Upper lobe of left lung (tissue), 6 donors: ENCODE data around the gene MCF2L. TPM values are rescaled to one million over a fixed set of nuclear protein-coding genes. Genes with fewer than 3 reads are reported as not detected.
A peak's percentile ranks its signal among the peaks of the same experiment; 100 is the strongest.

ENCODE experiments used
- ATAC-seq, 2 donors: fragments of 200-7000 bp; cut with Tn5 transposase; one replicate each; pipeline ENCODE4 v1.9.1; 2022; ENCODE audit warnings: mild to moderate bottlenecking in 2 of 2, moderate library complexity in 2 of 2; ENCODE audit not compliant: low FRiP score in 2 of 2
- DNase-seq, 2 donors: peaks; one replicate each; pipeline ENCODE4 v3.0.0-alpha.2; 2019 to 2020
- H3K27ac ChIP-seq, 4 donors: fragments of 200-600 bp; sonication (generic); one replicate each; pipeline ENCODE4 v1.5.1; 2016 to 2019
- H3K27me3 ChIP-seq, 4 donors: fragments of 200-600 bp; sonication (generic); one replicate each; pipeline ENCODE4 v1.5.1; 2017 to 2019
- H3K36me3 ChIP-seq, 4 donors: fragments of 200-600 bp; sonication (generic); one replicate each; pipeline ENCODE4 v1.5.1; 2016 to 2019
- H3K4me1 ChIP-seq, 4 donors: fragments of 200-600 bp; sonication (generic); one replicate each; pipeline ENCODE4 v1.5.1; 2018 to 2019
- H3K4me3 ChIP-seq, 4 donors: fragments of 200-600 bp; sonication (generic); one replicate each; pipeline ENCODE4 v1.5.1; 2017 to 2019; ENCODE audit warnings: mild to moderate bottlenecking in 2 of 4, moderate library complexity in 1 of 4
- H3K9me3 ChIP-seq, 4 donors: fragments of 200-600 bp; sonication (generic); one replicate each; pipeline ENCODE4 v1.5.1; 2018 to 2019
- EP300 ChIP-seq, 4 donors: sonication (generic); formaldehyde crosslinking; IDR thresholded peaks; one replicate each; pipeline ENCODE4 v1.5.1; 2017; ENCODE audit warnings: antibody characterized with exemption in 4 of 4, control low read depth in 2 of 4
- POLR2A ChIP-seq, 4 donors: fragments of 450-650 bp; IDR thresholded peaks; one replicate each; pipeline ENCODE4 v1.5.1; 2016 to 2017; ENCODE audit warnings: antibody characterized with exemption in 4 of 4, mild to moderate bottlenecking in 2 of 4
- POLR2AphosphoS5 ChIP-seq, 2 donors: sonication (generic); formaldehyde crosslinking; IDR thresholded peaks; one replicate each; pipeline ENCODE4 v1.5.1; 2017; ENCODE audit warnings: antibody characterized with exemption in 2 of 2
- WGBS, 2 donors: methylation state at CpG; one replicate each; pipeline ENCODE4 v1.1.5; 2017 to 2018; 5-methylcytosine and 5-hydroxymethylcytosine counted together
- total RNA-seq, 6 donors: library from RNA; depleted of rRNA in 4 of 6; stranded (reverse); fragments of >200 nt in 4 of 6; gene quantifications; one replicate each; pipeline versions ENCODE4 v1.1.0 to v1.2.1, GENCODE V29; 2016 to 2021
- TF ChIP-seq, protein P1 (sequence below), 6 experiments: fragments of 450-650 bp in 4 of 6; fragments of 200-600 bp in 2 of 6; sonication (generic) in 2 of 6; IDR thresholded peaks; one replicate each; pipeline ENCODE4 v1.5.1; 2016 to 2019; ENCODE audit warnings: antibody characterized with exemption in 6 of 6
- donor health status: DM: no; HTN: no; CAD: no; lungs with moderate emphysema.
- donor health status: DM: no; HTN: yes; CAD: no; lungs with severe emphysema.

The MCF2L gene
- total RNA-seq, 6 donors from 2014 or later, result 14.3 to 99.5 (median 53.1) TPM

DNA sequence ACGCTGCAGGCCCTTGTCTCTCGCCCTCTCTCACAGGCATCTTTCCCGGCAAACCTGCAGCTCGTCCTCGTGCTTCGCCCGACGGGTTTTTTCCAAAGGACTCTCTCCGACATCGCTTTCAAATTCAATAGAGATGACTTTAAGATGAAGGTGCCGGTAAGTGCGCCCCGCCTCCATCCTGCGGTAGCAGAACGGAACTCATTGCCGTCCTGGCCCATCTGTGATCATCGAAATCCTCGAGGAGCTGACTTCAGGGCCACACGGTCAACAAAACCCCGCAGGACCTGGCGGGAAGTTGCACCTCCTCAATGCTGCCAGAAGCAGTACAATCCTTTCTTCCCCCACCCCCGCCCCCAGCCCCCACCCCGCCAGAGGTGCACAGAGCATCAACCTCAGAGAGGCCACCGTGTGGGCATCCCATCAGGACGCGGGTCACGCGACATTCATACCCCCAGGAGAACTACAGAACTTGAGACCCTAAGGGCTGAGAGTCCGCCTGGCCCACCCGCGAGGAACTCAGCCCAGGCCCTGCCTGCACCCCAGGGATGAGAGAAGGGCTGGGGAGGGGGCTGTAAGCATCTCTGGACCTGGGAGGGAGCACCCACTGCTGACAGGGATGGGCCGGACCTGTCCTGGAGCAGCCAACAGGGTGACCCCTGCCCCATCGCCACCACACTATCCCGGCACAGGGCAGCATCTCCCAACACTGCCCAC, 91.7 kb downstream of the MCF2L start:
- peaks cover 0 to 32% (median 10%) of the 10 kb centered on the region in 4 donors for H3K36me3 ChIP-seq
- no peak overlapping the region for H3K4me3 ChIP-seq
- H3K27ac ChIP-seq, result no peak overlapping the region
- H3K9me3 ChIP-seq, result no peaks in the 10 kb centered on the region
- no peaks in the 10 kb centered on the region for H3K27me3 ChIP-seq
- ATAC-seq (no peak), DNase-seq (peak in 1 of 2 donors; percentile 45)
- H3K4me1 ChIP-seq, result no peaks in the 10 kb centered on the region
- WGBS, 2 donors, result 91 to 94% methylated on average over 23 to 34 of the region's 34 CpGs
- TF ChIP-seq POLR2AphosphoS5 (IDR thresholded peaks at IDR 0.05) (no peak), POLR2A (IDR thresholded peaks at IDR 0.05) (no peak), EP300 (IDR thresholded peaks at IDR 0.05) (no peak)
- TF ChIP-seq, protein P1, sequence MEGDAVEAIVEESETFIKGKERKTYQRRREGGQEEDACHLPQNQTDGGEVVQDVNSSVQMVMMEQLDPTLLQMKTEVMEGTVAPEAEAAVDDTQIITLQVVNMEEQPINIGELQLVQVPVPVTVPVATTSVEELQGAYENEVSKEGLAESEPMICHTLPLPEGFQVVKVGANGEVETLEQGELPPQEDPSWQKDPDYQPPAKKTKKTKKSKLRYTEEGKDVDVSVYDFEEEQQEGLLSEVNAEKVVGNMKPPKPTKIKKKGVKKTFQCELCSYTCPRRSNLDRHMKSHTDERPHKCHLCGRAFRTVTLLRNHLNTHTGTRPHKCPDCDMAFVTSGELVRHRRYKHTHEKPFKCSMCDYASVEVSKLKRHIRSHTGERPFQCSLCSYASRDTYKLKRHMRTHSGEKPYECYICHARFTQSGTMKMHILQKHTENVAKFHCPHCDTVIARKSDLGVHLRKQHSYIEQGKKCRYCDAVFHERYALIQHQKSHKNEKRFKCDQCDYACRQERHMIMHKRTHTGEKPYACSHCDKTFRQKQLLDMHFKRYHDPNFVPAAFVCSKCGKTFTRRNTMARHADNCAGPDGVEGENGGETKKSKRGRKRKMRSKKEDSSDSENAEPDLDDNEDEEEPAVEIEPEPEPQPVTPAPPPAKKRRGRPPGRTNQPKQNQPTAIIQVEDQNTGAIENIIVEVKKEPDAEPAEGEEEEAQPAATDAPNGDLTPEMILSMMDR (IDR thresholded peaks at IDR 0.05), result no peak

DNA sequence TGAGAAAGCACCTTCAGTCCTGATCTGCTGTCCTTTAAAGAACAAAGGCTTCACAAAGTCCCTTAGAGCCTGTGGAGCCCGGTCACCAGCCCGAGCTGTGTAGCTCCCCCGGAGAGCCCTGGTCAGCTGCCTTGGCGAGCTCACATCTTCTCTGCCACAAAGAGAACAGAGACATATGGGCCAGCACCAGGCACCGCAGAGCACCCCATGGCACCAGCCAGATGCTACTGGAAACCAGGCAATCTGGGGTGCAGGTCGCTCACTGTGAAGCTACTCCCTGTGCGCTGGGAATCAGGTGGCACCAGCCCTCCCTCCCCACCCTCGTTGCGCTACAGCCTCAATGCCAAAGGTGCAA, 92.2 kb downstream of the MCF2L start:
- 97 to 100% methylated on average over 3 to 9 of the region's 9 CpGs for WGBS, 2 donors
- no peaks in the 10 kb centered on the region for H3K4me1 ChIP-seq
- no peak overlapping the region for H3K27ac ChIP-seq
- H3K9me3 ChIP-seq, result no peaks in the 10 kb centered on the region
- DNase-seq (peak in 1 of 2 donors; percentile 36), ATAC-seq (no peak)
- H3K36me3 ChIP-seq, result peaks cover 0 to 38% (median 10%) of the 10 kb centered on the region in 4 donors
- no peak for TF ChIP-seq EP300 (IDR thresholded peaks at IDR 0.05)
- no peak for TF ChIP-seq POLR2A (IDR thresholded peaks at IDR 0.05)
- TF ChIP-seq POLR2AphosphoS5 (IDR thresholded peaks at IDR 0.05), result no peak
- TF ChIP-seq, protein P1 (IDR thresholded peaks at IDR 0.05), result no peak
- no peak overlapping the region for H3K4me3 ChIP-seq
- H3K27me3 ChIP-seq, result no peaks in the 10 kb centered on the region

DNA sequence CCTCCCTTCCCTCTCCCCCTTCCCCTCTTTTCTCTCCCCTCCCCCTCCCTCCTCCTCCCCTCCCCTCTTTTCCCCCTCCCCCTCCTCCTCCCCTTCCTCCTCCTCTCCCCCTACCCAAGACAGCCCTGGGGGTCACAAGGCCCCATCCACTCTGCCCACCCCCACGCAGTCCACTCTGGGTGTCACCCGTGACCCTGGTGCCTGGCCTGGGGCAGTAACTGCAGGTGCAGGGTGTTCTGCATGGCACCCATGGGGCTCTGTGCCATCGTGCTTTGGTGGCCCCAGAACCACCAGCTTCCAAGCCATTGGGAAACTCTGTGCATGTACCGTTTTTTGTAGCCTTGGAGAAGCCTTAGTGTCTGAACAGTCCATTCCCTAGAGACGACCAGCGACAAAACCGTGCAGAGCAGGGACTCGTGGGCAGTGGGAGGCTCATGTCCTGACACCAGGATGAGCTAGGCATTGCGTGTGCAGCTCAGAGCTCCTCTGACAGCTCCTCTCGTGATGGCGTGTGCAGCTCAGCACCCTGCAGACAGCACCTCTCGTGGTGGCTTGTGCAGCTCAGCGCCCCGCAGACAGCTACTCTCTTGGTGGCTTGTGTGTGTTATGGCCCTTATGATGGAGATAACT, 92.9 kb downstream of the MCF2L start:
- ATAC-seq (no peak), DNase-seq (no peak)
- WGBS, 2 donors, result 82 to 88% methylated on average over 10 to 12 of the region's 14 CpGs

DNA sequence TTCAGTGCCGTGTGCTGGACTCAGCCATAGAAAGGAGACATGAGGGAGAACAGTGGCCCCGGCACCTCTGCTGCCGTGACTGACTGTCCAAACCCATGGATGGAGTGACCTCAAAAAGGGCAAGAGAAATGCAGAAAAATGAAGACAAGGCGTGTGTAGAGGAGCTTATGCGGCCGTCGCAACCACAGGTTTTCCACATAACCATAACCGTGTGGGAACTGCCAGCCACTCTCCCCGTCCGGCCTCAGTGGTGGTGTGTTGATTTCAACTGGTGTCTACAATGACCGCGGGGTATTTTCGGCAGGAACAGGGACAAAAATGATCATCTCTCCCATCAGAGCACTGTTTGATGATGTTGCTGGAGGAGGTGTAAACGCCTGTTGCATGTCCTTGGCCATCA, 93.7 kb downstream of the MCF2L start:
- Histone ChIP-seq H3K9me3 (no peaks in the 10 kb centered on the region), H3K4me3 (no peak overlapping the region), H3K4me1 (no peaks in the 10 kb centered on the region), H3K27ac (no peak overlapping the region), H3K27me3 (no peaks in the 10 kb centered on the region), H3K36me3 (peaks cover 0 to 45% (median 10%) of the 10 kb centered on the region in 4 donors)
- TF ChIP-seq, protein P1 (IDR thresholded peaks at IDR 0.05), result no peak
- TF ChIP-seq EP300 (IDR thresholded peaks at IDR 0.05), result no peak
- TF ChIP-seq POLR2A (IDR thresholded peaks at IDR 0.05), result no peak
- TF ChIP-seq POLR2AphosphoS5 (IDR thresholded peaks at IDR 0.05), result no peak
- no peak for DNase-seq
- ATAC-seq, result no peak
- WGBS, 2 donors, result 89 to 91% methylated on average over 14 of the region's 14 CpGs

More for the DNA sequence above, 92.9 kb downstream of the MCF2L start:
- Histone ChIP-seq H3K9me3 (no peaks in the 10 kb centered on the region), H3K36me3 (peaks cover 0 to 43% (median 10%) of the 10 kb centered on the region in 4 donors), H3K27me3 (no peaks in the 10 kb centered on the region), H3K4me3 (no peak overlapping the region), H3K27ac (no peak overlapping the region), H3K4me1 (no peaks in the 10 kb centered on the region)
- TF ChIP-seq, protein P1 (IDR thresholded peaks at IDR 0.05), result no peak
- TF ChIP-seq EP300 (IDR thresholded peaks at IDR 0.05) (no peak), POLR2AphosphoS5 (IDR thresholded peaks at IDR 0.05) (no peak)
